AG04449 (cell line): ENCODE results near the gene TULP3.

Experiments
- CTCF ChIA-PET: fragments of 350-600 bp; formaldehyde crosslinking; extraction: SDS; loops from one replicate; lab custom pipeline; 2021; ENCODE audit warnings: antibody characterized with exemption; lab: Yijun Ruan, JAX
- POLR2A ChIA-PET: fragments of 400-600, 350-600 bp; formaldehyde crosslinking; extraction: SDS; loops from one replicate; lab custom pipeline; 2020; ENCODE audit warnings: antibody characterized with exemption, inconsistent platforms; lab: Yijun Ruan, JAX
- DNase-seq: peaks from one replicate; pipeline ENCODE4 v3.0.0-alpha.2; 2010; ENCODE audit warnings: low read depth, low spot score
- H3K4me3 ChIP-seq: 2 replicates; pipeline ENCODE4 v1.5.1; 2011; ENCODE audit warnings: low read depth, mild to moderate bottlenecking, control low read depth, low read length
- CTCF ChIP-seq: IDR thresholded peaks from one replicate; pipeline ENCODE4 v1.5.1; 2011; ENCODE audit warnings: mild to moderate bottlenecking, moderate library complexity, low read length, control low read depth, inconsistent platforms; ENCODE audit not compliant: insufficient read depth; ENCODE audit errors: missing control alignments

The TULP3 gene

GRCh38 chr12:2984249-2984648 lies 93.6 kb downstream of the TULP3 start:
- DNase-seq: no peak
- ChIA-PET CTCF (no interaction called here), POLR2A (no interaction called here)
- no peak for TF ChIP-seq CTCF
- H3K4me3 ChIP-seq: no peak overlapping the region

- ChIA-PET CTCF (interaction anchor here (0.8 kb wide), 1 partner anchor 12 kb away, joined by 3 read pairs; no protein-coding TSS in a partner anchor), POLR2A (no interaction called here)
- no peak for DNase-seq
- no peak overlapping the region for H3K4me3 ChIP-seq
- TF ChIP-seq CTCF: no peak
Measured at GRCh38 chr12:2984698-2985097, 94.0 kb downstream of the TULP3 start.

GRCh38 chr12:2986876-2987275 lies 96.2 kb downstream of the TULP3 start:
- DNase-seq: no peak
- no peak for TF ChIP-seq CTCF
- CTCF ChIA-PET: interaction anchor here (1.0 to 1.3 kb wide), 3 partner anchors 9 to 10 kb away, joined by 3 read pairs; no protein-coding TSS in a partner anchor
- no peak overlapping the region for H3K4me3 ChIP-seq
- POLR2A ChIA-PET: no interaction called here

GRCh38 chr12:2988494-2988893 lies 97.8 kb downstream of the TULP3 start:
- H3K4me3 ChIP-seq: no peak overlapping the region
- DNase-seq: no peak
- ChIA-PET POLR2A (interaction anchor here (0.7 kb wide), 1 partner anchor 41 kb away, joined by 4 read pairs; no protein-coding TSS in a partner anchor), CTCF (interaction anchor here (1.2 kb wide), 1 partner anchor 134 kb away, joined by 4 read pairs; no protein-coding TSS in a partner anchor)
- no peak for TF ChIP-seq CTCF
